Epithelial cell of esophagus (primary cell): ENCODE data around the gene GCC2.

Experiments used
- DNase-seq: peaks from one replicate; pipeline ENCODE4 v3.0.0; 2010; ENCODE audit warnings: low read depth
- H3K4me3 ChIP-seq: 2 replicates; pipeline ENCODE4 v1.5.1; 2011; ENCODE audit warnings: mild to moderate bottlenecking, low read length, control low read depth
- TF ChIP-seq, protein P1 (sequence below): IDR thresholded peaks from 2 replicates; pipeline ENCODE4 v1.5.1; 2011; ENCODE audit warnings: low read depth, mild to moderate bottlenecking, low read length, control low read depth, inconsistent platforms; ENCODE audit not compliant: insufficient read depth; ENCODE audit errors: missing control alignments

Gene GCC2

DNA sequence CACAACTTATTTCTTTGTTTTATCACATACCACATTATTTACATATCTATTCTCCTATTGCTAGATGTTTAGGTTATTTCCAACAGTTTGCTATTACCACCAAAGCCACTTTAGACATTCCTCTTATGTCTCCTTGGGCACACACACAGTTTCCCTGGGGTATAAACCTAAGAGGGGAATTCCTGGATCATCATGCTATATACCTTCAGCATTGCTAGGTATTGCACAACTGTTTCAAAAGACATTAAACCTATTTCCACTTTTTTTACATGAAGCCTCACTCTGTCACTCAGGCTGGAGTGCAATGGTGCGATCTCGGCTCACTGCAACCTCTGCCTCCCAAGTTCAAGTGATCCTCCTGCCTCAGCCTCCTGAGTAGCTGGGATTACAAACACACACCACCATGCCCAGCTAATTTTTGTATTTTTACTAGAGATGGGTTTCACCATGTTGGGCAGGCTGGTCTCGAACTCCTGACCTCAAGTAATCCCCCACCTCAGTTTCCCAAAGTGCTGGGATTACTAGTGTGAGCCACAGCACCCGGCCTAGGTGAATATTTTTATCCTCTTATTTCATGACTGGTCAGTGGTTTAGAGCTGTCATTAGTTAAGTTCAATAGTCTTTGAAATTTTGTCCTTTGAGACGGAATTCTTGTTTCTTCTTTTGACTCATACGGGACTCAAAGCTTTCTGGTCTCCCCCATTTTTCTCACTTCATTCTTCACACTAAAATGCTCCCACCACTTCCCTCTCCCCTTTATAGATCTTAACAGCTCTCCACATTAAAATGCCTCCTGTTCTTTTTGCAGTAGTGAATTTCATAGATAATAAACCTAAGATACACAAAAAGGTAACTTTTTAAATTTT is 40.9 kb upstream of the GCC2 start:
- TF ChIP-seq, protein P1, sequence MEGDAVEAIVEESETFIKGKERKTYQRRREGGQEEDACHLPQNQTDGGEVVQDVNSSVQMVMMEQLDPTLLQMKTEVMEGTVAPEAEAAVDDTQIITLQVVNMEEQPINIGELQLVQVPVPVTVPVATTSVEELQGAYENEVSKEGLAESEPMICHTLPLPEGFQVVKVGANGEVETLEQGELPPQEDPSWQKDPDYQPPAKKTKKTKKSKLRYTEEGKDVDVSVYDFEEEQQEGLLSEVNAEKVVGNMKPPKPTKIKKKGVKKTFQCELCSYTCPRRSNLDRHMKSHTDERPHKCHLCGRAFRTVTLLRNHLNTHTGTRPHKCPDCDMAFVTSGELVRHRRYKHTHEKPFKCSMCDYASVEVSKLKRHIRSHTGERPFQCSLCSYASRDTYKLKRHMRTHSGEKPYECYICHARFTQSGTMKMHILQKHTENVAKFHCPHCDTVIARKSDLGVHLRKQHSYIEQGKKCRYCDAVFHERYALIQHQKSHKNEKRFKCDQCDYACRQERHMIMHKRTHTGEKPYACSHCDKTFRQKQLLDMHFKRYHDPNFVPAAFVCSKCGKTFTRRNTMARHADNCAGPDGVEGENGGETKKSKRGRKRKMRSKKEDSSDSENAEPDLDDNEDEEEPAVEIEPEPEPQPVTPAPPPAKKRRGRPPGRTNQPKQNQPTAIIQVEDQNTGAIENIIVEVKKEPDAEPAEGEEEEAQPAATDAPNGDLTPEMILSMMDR: no peak
- peak; percentile 9 for DNase-seq
- H3K4me3 ChIP-seq: no peak overlapping the region

DNA sequence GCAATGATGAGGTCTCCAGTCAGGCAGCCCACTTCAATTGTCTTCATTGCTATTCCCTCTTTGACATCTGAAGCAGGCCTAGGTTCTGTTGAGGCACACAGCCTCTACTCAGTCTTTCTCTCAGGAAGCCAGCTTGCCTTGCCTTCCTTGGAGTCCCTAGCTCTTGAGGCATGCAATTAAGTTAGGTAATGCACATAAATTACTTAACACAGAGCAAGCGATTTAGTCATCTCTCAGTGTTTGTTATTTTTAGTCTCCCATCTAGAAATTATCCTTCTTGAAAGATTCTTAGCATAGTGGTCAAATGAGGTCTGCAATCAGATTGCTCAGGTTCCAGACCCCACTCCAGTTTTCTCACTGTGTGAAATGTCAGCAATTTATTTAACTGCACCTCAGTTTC is 39.2 kb upstream of the GCC2 start:
- no peak overlapping the region for H3K4me3 ChIP-seq
- DNase-seq: peak; percentile 32
- TF ChIP-seq, protein P1: no peak

GRCh38 chr2:108412995-108413710 is 35.9 kb upstream of the GCC2 start:
- peak; percentile 95 for DNase-seq
- H3K4me3 ChIP-seq: no peak overlapping the region

GRCh38 chr2:108413711-108414095 is 35.3 kb upstream of the GCC2 start:
- no peak overlapping the region for H3K4me3 ChIP-seq
- TF ChIP-seq, protein P1: no peak
- peak; percentile 6 for DNase-seq

More at GRCh38 chr2:108412995-108413710, 35.9 kb upstream of the GCC2 start:
- TF ChIP-seq, protein P1: no peak

- TF ChIP-seq, protein P1: no peak
- DNase-seq: peak; percentile 56
- no peak overlapping the region for H3K4me3 ChIP-seq
Measured at GRCh38 chr2:108414256-108414876, 34.6 kb upstream of the GCC2 start.

GRCh38 chr2:108414945-108415344 is 34.1 kb upstream of the GCC2 start:
- no peak for DNase-seq
- TF ChIP-seq, protein P1: no peak
- no peak overlapping the region for H3K4me3 ChIP-seq
